ENCODE data around the gene WNK1.

WNK1 gene

DNA sequence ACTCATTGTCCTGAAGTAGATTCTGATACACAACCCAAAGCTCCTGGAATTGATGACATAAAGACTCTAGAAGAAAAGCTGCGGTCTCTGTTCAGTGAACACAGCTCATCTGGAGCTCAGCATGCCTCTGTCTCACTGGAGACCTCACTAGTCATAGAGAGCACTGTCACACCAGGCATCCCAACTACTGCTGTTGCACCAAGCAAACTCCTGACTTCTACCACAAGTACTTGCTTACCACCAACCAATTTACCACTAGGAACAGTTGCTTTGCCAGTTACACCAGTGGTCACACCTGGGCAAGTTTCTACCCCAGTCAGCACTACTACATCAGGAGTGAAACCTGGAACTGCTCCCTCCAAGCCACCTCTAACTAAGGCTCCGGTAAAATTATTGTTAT lies 133.3 kb downstream of the WNK1 start:
- H3K9ac ChIP-seq (ENCODE audit: low read length): no peak overlapping the region
- H3K27ac ChIP-seq (ENCODE audit: low read depth, low read length): no peak overlapping the region
- no peaks in the 10 kb centered on the region for H3K27me3 ChIP-seq (ENCODE audit: control insufficient read depth in 1 of 2, insufficient read depth in 2 of 2, low read length in 2 of 2)
- peaks cover 89% of the 10 kb centered on the region for H3K36me3 ChIP-seq (ENCODE audit: insufficient read depth, low read length)
- no peak overlapping the region for H3K4me3 ChIP-seq (ENCODE audit: low read depth in 1 of 2, low read length in 2 of 2)
- no peaks in the 10 kb centered on the region for H3K9me3 ChIP-seq (ENCODE audit: low read length)
- H3K4me1 ChIP-seq (ENCODE audit: insufficient read depth, low read length): no peaks in the 10 kb centered on the region

DNA sequence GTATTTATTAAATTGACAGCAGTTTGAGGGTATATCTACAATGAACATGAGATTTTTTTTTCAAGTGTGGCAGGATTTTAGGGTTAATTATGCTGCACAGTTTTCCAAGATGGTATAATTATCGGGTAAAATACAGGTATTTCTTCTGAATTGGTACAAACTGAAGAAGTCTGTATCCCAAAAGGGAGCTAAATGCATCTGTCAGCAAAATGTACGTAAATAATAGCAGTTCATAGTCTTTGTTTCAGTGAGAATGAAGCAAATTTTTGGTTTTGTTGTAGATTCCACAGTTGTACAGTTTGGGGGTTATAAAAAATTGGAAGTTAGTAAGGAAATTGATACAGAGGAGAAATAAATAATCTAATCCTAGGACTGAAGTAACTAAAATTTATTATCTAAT lies 133.8 kb downstream of the WNK1 start:
- no peak overlapping the region for H3K9ac ChIP-seq (ENCODE audit: low read length)
- no peak overlapping the region for H3K27ac ChIP-seq (ENCODE audit: low read depth, low read length)
- no peaks in the 10 kb centered on the region for H3K4me1 ChIP-seq (ENCODE audit: insufficient read depth, low read length)
- H3K9me3 ChIP-seq (ENCODE audit: low read length): no peaks in the 10 kb centered on the region
- H3K27me3 ChIP-seq (ENCODE audit: control insufficient read depth in 1 of 2, insufficient read depth in 2 of 2, low read length in 2 of 2): no peaks in the 10 kb centered on the region
- no peak overlapping the region for H3K4me3 ChIP-seq (ENCODE audit: low read depth in 1 of 2, low read length in 2 of 2)
- peaks cover 84% of the 10 kb centered on the region for H3K36me3 ChIP-seq (ENCODE audit: insufficient read depth, low read length)

DNA sequence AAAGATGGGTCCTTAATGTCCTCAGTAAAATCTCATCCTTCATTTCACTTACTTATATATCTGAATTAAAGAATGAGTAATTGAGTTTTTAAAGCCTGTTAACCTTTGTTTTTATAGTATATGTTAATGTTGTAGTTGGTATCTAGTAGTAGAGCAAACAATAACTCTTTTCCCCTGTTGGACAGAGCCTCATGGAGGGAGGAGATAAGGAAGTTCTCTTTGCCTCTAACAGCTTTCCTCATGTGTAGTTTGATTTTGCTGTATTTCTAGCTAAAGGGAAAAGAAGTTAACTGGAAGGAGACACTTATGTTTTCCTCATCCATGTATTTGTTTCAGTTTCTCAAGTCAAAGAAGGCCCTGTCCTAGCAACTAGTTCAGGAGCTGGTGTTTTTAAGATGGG lies 141.8 kb downstream of the WNK1 start:
- no peaks in the 10 kb centered on the region for H3K27me3 ChIP-seq (ENCODE audit: control insufficient read depth in 1 of 2, insufficient read depth in 2 of 2, low read length in 2 of 2)
- H3K27ac ChIP-seq (ENCODE audit: low read depth, low read length): no peak overlapping the region
- peaks cover 31% of the 10 kb centered on the region for H3K36me3 ChIP-seq (ENCODE audit: insufficient read depth, low read length)
- no peaks in the 10 kb centered on the region for H3K9me3 ChIP-seq (ENCODE audit: low read length)
- H3K9ac ChIP-seq (ENCODE audit: low read length): no peak overlapping the region
- no peaks in the 10 kb centered on the region for H3K4me1 ChIP-seq (ENCODE audit: insufficient read depth, low read length)
- H3K4me3 ChIP-seq (ENCODE audit: low read depth in 1 of 2, low read length in 2 of 2): no peak overlapping the region

DNA sequence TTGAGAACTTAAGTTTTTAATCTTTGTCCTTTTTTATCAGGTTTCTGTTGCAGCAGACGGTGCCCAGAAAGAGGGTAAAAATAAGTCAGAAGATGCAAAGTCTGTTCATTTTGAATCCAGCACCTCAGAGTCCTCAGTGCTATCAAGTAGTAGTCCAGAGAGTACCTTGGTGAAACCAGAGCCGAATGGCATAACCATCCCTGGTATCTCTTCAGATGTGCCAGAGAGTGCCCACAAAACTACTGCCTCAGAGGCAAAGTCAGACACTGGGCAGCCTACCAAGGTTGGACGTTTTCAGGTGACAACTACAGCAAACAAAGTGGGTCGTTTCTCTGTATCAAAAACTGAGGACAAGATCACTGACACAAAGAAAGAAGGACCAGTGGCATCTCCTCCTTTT lies 143.7 kb downstream of the WNK1 start:
- Histone ChIP-seq H3K27me3 (ENCODE audit: control insufficient read depth in 1 of 2, insufficient read depth in 2 of 2, low read length in 2 of 2) (no peaks in the 10 kb centered on the region), H3K9me3 (ENCODE audit: low read length) (no peaks in the 10 kb centered on the region), H3K36me3 (ENCODE audit: insufficient read depth, low read length) (peaks cover 35% of the 10 kb centered on the region), H3K4me3 (ENCODE audit: low read depth in 1 of 2, low read length in 2 of 2) (no peak overlapping the region), H3K27ac (ENCODE audit: low read depth, low read length) (no peak overlapping the region), H3K9ac (ENCODE audit: low read length) (no peak overlapping the region), H3K4me1 (ENCODE audit: insufficient read depth, low read length) (no peaks in the 10 kb centered on the region)

DNA sequence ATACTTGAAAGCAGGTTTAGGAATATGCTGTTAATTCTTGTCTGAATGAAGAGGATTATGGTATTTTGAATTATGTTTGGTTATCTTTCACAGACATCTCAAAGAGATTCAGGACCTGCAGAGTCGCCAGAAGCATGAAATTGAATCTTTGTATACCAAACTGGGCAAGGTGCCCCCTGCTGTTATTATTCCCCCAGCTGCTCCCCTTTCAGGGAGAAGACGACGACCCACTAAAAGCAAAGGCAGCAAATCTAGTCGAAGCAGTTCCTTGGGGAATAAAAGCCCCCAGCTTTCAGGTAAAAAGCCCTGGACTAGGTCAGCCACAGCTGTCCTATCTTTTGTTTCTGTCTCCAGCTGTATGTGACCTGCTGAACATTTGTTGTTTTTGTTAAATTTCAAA lies 145.0 kb downstream of the WNK1 start:
- Histone ChIP-seq H3K27ac (ENCODE audit: low read depth, low read length) (no peak overlapping the region), H3K27me3 (ENCODE audit: control insufficient read depth in 1 of 2, insufficient read depth in 2 of 2, low read length in 2 of 2) (no peaks in the 10 kb centered on the region), H3K4me3 (ENCODE audit: low read depth in 1 of 2, low read length in 2 of 2) (no peak overlapping the region), H3K36me3 (ENCODE audit: insufficient read depth, low read length) (peaks cover 48% of the 10 kb centered on the region), H3K9me3 (ENCODE audit: low read length) (no peaks in the 10 kb centered on the region), H3K4me1 (ENCODE audit: insufficient read depth, low read length) (no peaks in the 10 kb centered on the region), H3K9ac (ENCODE audit: low read length) (no peak overlapping the region)

DNA sequence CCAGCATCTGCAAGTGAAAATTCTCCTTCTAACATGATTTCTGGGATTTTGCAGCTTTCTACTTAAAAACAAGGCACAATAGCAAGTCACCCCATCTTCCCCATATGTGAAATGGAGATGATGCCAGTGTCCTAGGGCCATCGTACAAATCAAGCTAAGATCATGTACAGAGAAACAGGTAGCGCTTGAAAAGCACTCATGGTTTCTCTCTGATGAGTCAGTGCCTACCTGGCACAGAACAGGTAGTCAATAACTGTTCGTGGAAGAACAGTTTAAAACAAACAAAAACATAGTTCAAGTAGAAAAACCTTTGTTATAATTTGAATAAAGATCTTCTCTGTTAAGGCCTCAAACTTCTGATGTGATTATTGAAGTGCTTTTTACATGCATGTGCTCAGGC lies 150.2 kb downstream of the WNK1 start:
- Histone ChIP-seq H3K9ac (ENCODE audit: low read length) (no peak overlapping the region), H3K4me3 (ENCODE audit: low read depth in 1 of 2, low read length in 2 of 2) (no peak overlapping the region), H3K27me3 (ENCODE audit: control insufficient read depth in 1 of 2, insufficient read depth in 2 of 2, low read length in 2 of 2) (no peaks in the 10 kb centered on the region), H3K4me1 (ENCODE audit: insufficient read depth, low read length) (no peaks in the 10 kb centered on the region), H3K9me3 (ENCODE audit: low read length) (no peaks in the 10 kb centered on the region), H3K36me3 (ENCODE audit: insufficient read depth, low read length) (peaks cover 82% of the 10 kb centered on the region), H3K27ac (ENCODE audit: low read depth, low read length) (no peak overlapping the region)

DNA sequence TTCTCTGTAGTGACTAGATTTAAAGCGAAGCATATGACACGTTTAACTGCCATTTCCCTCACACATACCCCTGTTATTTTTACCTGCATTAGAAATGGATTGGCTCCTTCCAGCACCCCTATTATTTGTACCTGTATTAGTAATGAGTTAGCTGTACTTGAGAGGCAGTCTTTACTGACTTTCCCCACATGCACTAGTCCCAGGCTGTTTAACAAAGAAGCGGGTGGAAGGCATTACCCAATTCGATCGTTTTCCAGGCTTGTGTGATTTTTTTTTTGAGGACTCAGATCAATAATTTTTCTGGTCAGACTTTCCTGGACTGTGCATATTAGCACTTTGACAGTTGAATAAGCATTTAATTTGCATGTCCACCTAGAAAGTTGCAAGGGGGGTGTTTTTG lies 150.7 kb downstream of the WNK1 start:
- Histone ChIP-seq H3K9me3 (ENCODE audit: low read length) (no peaks in the 10 kb centered on the region), H3K36me3 (ENCODE audit: insufficient read depth, low read length) (peaks cover 83% of the 10 kb centered on the region), H3K27me3 (ENCODE audit: control insufficient read depth in 1 of 2, insufficient read depth in 2 of 2, low read length in 2 of 2) (no peaks in the 10 kb centered on the region), H3K27ac (ENCODE audit: low read depth, low read length) (no peak overlapping the region), H3K4me3 (ENCODE audit: low read depth in 1 of 2, low read length in 2 of 2) (no peak overlapping the region), H3K9ac (ENCODE audit: low read length) (no peak overlapping the region), H3K4me1 (ENCODE audit: insufficient read depth, low read length) (no peaks in the 10 kb centered on the region)

DNA sequence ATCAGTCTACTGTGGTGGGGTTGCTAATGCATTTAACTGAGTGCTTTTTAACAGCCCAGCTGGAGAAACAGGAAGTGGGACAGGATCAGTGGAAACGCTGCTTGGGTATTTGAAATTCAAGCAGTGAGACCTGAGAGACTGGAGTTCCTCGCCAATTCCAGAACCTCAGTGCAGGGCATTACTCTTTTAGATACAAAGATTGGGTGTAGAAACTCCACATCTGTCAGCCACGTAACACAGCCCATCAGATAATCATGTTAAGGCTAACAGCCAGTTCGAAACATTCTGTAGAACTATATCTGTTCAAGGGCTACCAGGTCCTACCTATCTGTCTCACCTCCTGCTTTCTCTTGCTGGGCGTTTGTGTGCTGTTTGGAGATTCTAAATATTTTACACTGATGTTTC lies 151.6 kb downstream of the WNK1 start:
- Histone ChIP-seq H3K27ac (ENCODE audit: low read depth, low read length) (no peak overlapping the region), H3K4me3 (ENCODE audit: low read depth in 1 of 2, low read length in 2 of 2) (no peak overlapping the region), H3K27me3 (ENCODE audit: control insufficient read depth in 1 of 2, insufficient read depth in 2 of 2, low read length in 2 of 2) (no peaks in the 10 kb centered on the region), H3K9me3 (ENCODE audit: low read length) (no peaks in the 10 kb centered on the region), H3K4me1 (ENCODE audit: insufficient read depth, low read length) (no peaks in the 10 kb centered on the region), H3K36me3 (ENCODE audit: insufficient read depth, low read length) (peaks cover 92% of the 10 kb centered on the region), H3K9ac (ENCODE audit: low read length) (no peak overlapping the region)

DNA sequence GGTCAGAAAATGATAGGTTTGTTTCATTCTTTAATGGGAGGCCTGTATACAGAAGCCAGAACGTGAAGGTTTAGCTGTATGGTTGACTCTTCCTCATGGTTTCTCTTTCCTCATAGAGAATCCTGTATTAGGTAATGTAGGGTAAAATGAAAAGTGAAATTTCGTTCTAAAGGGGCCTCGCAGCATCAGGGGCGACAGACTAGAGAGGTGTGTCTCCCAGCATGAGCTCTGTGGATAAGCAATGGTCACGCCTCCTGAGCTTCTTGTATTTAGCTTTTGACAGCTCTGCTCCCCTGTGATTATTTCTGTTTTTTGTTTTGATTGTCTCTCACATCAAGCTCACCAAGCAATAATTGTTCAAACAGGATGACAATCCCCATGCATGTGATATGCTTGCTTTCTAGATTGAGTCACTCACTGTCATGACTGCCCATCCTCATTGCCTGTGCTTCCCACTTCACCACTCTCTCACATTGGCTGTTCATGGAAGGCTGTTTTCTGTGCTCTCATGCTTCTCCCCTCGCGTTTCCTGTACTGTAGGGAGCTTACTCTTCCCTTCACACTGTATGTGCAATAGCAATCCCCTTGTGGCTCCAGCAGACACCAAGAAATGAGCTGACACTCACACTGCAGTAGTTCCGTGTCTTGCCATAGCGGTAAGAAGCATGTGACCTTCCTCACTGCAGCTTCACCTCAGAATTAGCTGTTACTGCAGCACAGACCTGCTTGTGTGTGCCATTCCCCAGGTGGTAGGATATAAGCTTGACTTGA lies 153.1 kb downstream of the WNK1 start:
- Histone ChIP-seq H3K27me3 (ENCODE audit: control insufficient read depth in 1 of 2, insufficient read depth in 2 of 2, low read length in 2 of 2) (no peaks in the 10 kb centered on the region), H3K9ac (ENCODE audit: low read length) (no peak overlapping the region), H3K4me1 (ENCODE audit: insufficient read depth, low read length) (no peaks in the 10 kb centered on the region), H3K27ac (ENCODE audit: low read depth, low read length) (no peak overlapping the region), H3K36me3 (ENCODE audit: insufficient read depth, low read length) (peaks cover 96% of the 10 kb centered on the region), H3K4me3 (ENCODE audit: low read depth in 1 of 2, low read length in 2 of 2) (no peak overlapping the region), H3K9me3 (ENCODE audit: low read length) (no peaks in the 10 kb centered on the region)

DNA sequence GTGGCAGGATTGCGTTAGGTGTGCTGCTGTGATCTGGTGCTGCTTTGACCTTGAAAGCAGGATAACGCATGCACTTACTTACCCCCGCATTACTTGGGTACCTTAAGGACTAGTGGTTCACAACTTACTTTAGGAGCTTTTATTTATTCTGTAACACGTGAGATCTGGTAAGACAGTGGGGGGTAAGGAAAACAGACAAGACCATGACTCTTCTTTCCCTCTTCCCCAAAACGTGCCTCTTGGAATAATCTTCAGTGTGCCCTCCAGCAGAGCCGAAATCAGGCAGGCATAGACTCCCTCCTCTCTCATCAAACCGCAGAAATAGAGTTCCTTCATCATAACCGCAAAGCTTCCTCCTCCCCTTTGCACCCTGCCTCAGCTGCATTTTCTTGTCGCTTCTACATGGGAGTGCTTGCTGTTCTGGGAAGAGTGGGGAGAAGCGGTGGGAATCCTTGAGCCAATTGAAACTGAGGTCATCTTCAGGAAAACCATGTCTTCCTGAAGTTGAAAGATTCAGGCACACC lies 153.7 kb downstream of the WNK1 start:
- Histone ChIP-seq H3K4me3 (ENCODE audit: low read depth in 1 of 2, low read length in 2 of 2) (no peak overlapping the region), H3K27ac (ENCODE audit: low read depth, low read length) (no peak overlapping the region), H3K27me3 (ENCODE audit: control insufficient read depth in 1 of 2, insufficient read depth in 2 of 2, low read length in 2 of 2) (no peaks in the 10 kb centered on the region), H3K4me1 (ENCODE audit: insufficient read depth, low read length) (no peaks in the 10 kb centered on the region), H3K9ac (ENCODE audit: low read length) (no peak overlapping the region), H3K36me3 (ENCODE audit: insufficient read depth, low read length) (peaks cover 95% of the 10 kb centered on the region), H3K9me3 (ENCODE audit: low read length) (no peaks in the 10 kb centered on the region)

DNA sequence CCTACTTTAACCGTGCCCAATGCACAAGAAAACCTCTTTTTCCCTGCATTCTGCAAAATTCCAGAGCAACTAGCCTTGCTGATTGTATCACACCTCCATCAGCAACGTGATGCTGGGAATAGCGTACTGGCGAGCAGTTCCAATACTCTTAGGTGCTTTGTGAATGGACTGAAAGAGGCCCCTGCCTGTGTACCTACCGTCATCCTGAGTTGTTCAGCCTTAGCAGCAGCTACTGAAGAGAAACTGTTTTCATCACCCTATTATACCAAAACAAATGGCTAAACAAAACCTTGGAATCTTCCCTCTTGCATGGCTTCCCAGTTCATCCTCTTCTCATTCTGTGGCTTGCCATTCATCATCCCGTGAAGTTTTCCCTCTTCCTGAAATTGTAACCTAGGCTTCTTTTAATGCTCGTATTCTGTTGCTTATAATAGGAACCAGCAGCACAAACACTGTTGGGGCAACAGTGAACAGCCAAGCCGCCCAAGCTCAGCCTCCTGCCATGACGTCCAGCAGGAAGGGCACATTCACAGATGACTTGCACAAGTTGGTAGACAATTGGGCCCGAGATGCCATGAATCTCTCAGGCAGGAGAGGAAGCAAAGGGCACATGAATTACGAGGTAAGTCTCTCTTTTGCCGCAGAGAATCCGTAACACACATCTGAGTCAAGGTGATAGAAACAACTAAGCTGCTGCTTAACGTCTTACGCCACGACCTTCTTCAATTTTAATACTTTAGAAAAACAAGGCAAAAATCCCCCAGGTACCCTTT lies 155.2 kb downstream of the WNK1 start:
- Histone ChIP-seq H3K36me3 (ENCODE audit: insufficient read depth, low read length) (peaks cover 81% of the 10 kb centered on the region), H3K27ac (ENCODE audit: low read depth, low read length) (no peak overlapping the region), H3K4me3 (ENCODE audit: low read depth in 1 of 2, low read length in 2 of 2) (no peak overlapping the region), H3K9ac (ENCODE audit: low read length) (no peak overlapping the region), H3K4me1 (ENCODE audit: insufficient read depth, low read length) (no peaks in the 10 kb centered on the region), H3K9me3 (ENCODE audit: low read length) (no peaks in the 10 kb centered on the region), H3K27me3 (ENCODE audit: control insufficient read depth in 1 of 2, insufficient read depth in 2 of 2, low read length in 2 of 2) (no peaks in the 10 kb centered on the region)
